ENCODE results near the gene GNAQ. TPM values are rescaled to one million over a fixed set of nuclear protein-coding genes. Genes with fewer than 3 reads are reported as not detected.
A peak's percentile ranks its signal among the peaks of the same experiment; 100 is the strongest.
"Not testable (repeated sequence)": the region's sequence is repeated elsewhere in the genome, so short reads cannot be mapped to it uniquely, and the experiment has no call there.

The GNAQ gene
- total RNA-seq, 1 donor from 2014 or later: 20.6 TPM

DNA sequence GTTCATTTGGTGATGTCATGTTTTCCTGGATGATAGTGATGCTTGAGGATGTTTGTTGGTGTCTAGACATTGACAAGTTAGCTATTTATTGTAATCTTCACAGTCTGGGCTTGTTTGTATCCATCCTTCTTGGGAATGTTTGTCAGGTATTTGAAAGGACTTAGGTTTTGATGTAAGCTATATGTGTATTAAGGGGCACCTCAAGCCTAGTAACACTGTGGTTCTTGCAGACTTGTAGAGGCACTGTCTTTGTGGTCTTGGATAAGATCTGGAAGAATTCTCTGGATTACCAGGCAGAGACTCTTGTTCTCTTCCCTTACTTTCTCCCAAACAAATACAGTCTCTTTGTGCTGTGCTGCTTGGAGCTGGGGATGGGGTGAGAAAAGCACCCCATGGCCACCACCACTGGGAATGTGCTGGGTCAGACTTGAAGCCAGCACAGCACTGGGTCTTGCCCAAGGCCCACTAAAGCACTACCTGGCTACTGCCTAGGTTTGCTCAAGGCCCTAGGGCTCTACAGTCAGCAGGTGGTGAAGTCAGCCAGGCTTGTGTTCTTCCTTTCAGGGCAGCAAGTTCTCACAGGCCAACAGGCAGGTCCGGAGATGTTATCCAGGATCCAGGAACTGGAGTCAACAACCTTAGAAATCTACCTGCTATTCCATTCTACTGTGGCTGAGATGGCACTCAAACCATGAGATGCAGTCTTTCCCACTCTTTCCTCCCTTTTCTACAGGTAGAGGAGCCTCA lies 334.2 kb downstream of the GNAQ start:
- no peak for DNase-seq (ENCODE audit: low read depth)

DNA sequence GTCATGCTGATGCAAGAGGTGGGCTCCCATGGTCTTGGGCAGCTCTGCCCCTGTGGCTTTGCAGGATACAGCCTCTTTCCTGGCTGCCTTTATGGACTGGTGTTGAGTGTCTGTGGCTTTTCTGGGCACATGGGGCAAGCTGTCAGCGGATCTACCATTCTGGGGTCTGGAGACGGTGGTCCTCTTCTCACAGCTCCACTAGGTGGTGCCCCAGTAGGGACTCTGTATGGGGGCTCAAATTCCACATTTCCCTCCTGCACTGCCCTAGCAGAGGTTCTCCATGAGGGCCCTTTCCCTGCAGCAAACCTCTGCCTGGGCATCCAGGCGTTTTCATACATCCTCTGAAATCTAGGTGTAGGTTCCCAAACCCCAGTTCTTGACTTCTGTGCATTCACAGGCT lies 340.9 kb downstream of the GNAQ start:
- not testable (repeated sequence) for DNase-seq (ENCODE audit: low read depth)

More for the DNA sequence above, 334.2 kb downstream of the GNAQ start:
- no peak overlapping the region for H3K4me3 ChIP-seq (ENCODE audit: low read depth, low read length)
- TF ChIP-seq, protein P1, sequence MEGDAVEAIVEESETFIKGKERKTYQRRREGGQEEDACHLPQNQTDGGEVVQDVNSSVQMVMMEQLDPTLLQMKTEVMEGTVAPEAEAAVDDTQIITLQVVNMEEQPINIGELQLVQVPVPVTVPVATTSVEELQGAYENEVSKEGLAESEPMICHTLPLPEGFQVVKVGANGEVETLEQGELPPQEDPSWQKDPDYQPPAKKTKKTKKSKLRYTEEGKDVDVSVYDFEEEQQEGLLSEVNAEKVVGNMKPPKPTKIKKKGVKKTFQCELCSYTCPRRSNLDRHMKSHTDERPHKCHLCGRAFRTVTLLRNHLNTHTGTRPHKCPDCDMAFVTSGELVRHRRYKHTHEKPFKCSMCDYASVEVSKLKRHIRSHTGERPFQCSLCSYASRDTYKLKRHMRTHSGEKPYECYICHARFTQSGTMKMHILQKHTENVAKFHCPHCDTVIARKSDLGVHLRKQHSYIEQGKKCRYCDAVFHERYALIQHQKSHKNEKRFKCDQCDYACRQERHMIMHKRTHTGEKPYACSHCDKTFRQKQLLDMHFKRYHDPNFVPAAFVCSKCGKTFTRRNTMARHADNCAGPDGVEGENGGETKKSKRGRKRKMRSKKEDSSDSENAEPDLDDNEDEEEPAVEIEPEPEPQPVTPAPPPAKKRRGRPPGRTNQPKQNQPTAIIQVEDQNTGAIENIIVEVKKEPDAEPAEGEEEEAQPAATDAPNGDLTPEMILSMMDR (conservative IDR thresholded peaks at IDR 0.05; ENCODE audit: low read depth, low read length): no peak

DNA sequence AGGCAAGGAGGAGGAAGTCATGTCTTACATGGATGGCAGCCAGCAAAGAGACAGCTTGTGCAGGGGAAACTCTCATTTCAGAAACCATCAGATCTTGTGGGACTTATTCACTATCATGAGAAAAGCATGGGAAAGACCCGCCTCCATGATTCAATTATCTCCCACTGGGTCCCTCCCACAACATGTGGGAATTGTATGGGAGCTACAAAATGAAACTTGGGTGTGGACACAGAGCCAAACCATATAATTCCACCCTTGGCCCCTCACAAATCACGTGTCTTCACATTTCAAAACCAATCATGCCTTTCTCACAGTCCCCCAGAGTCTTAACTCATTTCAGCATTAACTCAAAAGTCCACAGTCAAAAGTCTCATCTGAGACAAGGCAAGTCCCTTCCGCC lies 341.5 kb downstream of the GNAQ start:
- DNase-seq (ENCODE audit: low read depth); H3K4me3 ChIP-seq (ENCODE audit: low read depth, low read length): not testable (repeated sequence)

More for the DNA sequence above, 340.9 kb downstream of the GNAQ start:
- H3K4me3 ChIP-seq (ENCODE audit: low read depth, low read length): not testable (repeated sequence)

DNA sequence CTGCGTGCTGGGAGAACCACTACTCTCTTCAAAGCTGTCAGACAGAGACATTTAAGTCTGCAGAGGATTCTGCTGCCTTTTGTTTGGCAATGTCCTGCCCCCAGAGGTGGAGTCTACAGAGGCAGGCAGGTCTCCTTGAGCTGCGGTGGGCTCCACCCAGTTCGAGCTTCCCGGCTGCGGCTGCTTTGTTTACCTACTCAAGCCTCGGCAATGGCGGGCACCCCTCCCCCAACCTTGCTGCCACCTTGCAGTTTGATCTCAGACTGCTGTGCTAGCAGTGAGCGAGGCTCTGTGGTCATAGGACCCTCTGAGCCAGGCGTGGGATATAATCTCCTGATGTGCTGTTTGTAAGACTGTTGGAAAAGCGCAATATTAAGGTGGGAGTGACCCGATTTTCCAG lies 343.9 kb downstream of the GNAQ start:
- not testable (repeated sequence) for H3K4me3 ChIP-seq (ENCODE audit: low read depth, low read length); DNase-seq (ENCODE audit: low read depth)

DNA sequence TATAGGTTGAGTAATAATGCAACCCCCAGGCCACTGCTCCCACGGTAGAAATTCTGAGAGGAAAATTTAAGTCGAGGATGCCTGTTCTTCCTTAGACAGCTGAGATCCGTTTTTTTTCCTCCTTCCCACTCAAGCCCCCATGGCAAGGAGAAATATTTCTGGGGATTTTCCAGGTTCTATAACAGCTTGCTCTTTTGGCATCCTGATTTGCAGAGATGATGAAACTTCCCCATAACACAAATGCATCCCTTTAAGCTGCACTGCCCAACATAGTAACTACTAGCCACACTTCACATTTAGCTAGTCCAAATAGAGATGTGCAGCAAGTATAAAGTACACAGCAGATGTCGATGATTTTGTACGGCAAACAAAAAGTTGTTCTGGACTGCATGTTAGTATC lies 351.0 kb downstream of the GNAQ start:
- H3K4me3 ChIP-seq (ENCODE audit: low read depth, low read length): no peak overlapping the region
- TF ChIP-seq, protein P1 (conservative IDR thresholded peaks at IDR 0.05; ENCODE audit: low read depth, low read length): no peak
- no peak for DNase-seq (ENCODE audit: low read depth)

DNA sequence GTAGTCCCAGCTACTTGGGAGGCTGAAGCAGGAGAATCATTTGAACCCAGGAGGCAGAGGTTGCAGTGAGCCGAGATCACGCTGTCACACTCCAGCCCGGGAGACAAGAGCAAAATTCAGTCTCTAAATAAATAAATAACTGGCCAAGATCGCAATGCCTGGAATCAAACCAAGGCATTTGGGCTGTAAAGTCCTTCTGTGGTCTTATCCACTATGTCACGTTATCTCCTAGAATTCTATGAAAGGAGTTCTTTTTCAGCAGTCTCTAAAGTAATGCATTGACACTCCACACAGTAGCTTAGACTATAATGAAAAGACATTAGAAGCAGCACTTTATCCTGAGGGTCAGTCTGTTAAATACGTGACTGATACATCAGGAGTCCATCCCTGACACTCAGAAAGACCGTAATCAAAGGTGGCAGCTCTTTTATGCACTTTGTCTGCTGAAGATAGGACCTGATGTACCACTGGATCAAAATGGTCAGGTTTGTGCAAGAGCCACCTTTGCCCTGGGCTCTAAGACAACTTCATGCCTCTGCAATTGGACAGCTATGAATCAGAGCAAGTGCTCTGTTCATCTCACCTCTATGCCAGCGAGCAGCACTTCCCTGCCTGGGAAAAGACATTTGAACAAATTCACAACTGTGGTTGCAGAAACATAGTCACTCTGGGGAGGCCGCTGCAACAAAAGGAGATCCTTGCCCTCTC lies 351.8 kb downstream of the GNAQ start:
- TF ChIP-seq, protein P1 (conservative IDR thresholded peaks at IDR 0.05; ENCODE audit: low read depth, low read length): no peak
- H3K4me3 ChIP-seq (ENCODE audit: low read depth, low read length): no peak overlapping the region
- no peak for DNase-seq (ENCODE audit: low read depth)

DNA sequence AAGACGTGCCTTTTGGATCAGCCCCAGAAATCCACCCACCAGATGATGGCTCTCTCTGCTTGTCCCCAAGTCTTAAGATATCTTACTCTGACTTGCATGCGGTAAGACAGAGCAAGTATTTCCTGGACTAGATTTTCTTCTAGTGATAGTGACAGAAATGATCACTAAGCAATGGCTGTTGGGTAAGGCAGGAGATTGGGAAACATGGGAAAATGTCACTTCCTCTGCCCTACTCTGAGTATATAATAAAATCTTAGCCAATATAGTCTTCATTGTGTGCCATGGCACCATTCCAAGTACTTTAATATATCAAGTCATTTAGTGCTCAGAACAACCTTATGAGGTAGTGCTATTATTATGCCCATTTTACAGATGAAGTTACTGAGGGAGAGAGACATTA lies 352.5 kb downstream of the GNAQ start:
- TF ChIP-seq, protein P1 (conservative IDR thresholded peaks at IDR 0.05; ENCODE audit: low read depth, low read length): no peak
- no peak for DNase-seq (ENCODE audit: low read depth)

DNA sequence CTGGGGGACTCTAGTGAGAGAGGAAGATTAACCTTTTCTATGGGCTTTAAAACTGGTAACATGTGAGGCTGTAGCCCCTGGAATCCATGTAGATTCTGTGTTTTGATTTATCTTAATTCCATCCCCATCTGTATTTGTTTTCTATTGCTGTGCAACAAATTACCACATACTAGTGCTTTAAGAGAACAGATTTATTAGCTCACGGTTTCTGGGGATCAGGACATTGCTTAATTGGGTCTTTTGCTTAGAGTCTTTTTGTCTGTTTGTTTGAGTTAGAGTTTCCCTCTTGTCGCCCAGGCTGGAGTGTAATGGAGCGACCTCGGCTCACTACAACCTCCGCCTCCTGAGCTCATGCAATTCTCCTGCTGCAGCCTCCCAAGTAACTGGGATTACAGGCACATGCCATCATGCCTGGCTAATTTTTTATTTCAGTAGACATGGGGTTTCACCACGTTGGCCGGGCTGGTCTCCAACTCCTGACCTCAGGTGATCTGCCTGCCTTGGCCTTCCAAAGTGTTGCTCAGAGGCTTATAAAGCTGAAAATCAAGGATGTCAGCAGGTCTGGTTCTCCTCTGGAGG lies 353.6 kb downstream of the GNAQ start:
- H3K4me3 ChIP-seq (ENCODE audit: low read depth, low read length): no peak overlapping the region
- TF ChIP-seq, protein P1 (conservative IDR thresholded peaks at IDR 0.05; ENCODE audit: low read depth, low read length): no peak
- DNase-seq (ENCODE audit: low read depth): peak; percentile 12

More for the DNA sequence above, 352.5 kb downstream of the GNAQ start:
- H3K4me3 ChIP-seq (ENCODE audit: low read depth, low read length): no peak overlapping the region

Data from epithelial cell of proximal tubule (primary cell).